Body of pancreas (tissue), 4 donors: ENCODE measurements around the gene SLC5A2.

Source experiments
- POLR2A ChIP-seq, 3 donors: fragments of 450-650 bp; IDR thresholded peaks; one replicate each; pipeline ENCODE4 v1.6.1; 2016; ENCODE audit warnings: antibody characterized with exemption in 3 of 3, mild to moderate bottlenecking in 2 of 3
- TF ChIP-seq, protein P1 (sequence below), 7 experiments: fragments of 450-650 bp in 4 of 7; fragments of 200-600 bp in 3 of 7; sonication (generic) in 3 of 7; IDR thresholded peaks; one replicate each; pipeline ENCODE4 v1.5.1; 2016 to 2019; ENCODE audit warnings: antibody characterized with exemption in 7 of 7

DNA sequence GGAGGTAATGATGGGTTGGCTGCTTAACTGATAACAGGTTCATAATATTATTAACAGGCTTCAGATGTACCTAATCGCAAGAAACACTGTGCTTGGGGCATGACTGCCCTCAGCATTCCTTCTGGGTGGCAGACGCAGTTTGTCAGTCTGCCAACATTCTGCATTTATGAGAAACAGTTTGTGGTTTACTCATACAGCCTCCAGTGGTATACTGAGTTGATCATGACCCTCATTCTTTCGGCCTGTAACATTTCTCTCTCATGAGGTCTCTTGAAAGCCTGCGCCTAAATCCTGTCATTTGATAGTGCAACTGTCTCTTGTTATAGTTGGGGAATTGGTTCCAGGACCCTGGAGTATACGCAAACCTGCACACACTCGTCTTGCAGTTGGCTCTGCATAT, 30.2 kb downstream of the SLC5A2 start:
- TF ChIP-seq, protein P1, sequence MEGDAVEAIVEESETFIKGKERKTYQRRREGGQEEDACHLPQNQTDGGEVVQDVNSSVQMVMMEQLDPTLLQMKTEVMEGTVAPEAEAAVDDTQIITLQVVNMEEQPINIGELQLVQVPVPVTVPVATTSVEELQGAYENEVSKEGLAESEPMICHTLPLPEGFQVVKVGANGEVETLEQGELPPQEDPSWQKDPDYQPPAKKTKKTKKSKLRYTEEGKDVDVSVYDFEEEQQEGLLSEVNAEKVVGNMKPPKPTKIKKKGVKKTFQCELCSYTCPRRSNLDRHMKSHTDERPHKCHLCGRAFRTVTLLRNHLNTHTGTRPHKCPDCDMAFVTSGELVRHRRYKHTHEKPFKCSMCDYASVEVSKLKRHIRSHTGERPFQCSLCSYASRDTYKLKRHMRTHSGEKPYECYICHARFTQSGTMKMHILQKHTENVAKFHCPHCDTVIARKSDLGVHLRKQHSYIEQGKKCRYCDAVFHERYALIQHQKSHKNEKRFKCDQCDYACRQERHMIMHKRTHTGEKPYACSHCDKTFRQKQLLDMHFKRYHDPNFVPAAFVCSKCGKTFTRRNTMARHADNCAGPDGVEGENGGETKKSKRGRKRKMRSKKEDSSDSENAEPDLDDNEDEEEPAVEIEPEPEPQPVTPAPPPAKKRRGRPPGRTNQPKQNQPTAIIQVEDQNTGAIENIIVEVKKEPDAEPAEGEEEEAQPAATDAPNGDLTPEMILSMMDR (IDR thresholded peaks at IDR 0.05): no peak
- TF ChIP-seq POLR2A (IDR thresholded peaks at IDR 0.05): no peak
